ENCODE data around the gene POLR2M.

POLR2M gene

GRCh38 chr15:57706405-57707209 is at the start of gene POLR2M:
Gene POLR2M, plus strand, starts transcription at chr15:57706714. Its CDS starts 129 bp downstream, at chr15:57706843.
- peak; percentile 100 for DNase-seq (ENCODE audit: low read depth)
- no peak for TF ChIP-seq CTCF (IDR thresholded peaks at IDR 0.05; ENCODE audit: low read length, missing control alignments)
- H3K4me3 ChIP-seq (replicated peaks; ENCODE audit: low read depth, low read length), result peak within 1 kb of the TSS; percentile 98

- DNase-seq (ENCODE audit: low read depth), result no peak
- no peak overlapping the region for H3K4me3 ChIP-seq (replicated peaks; ENCODE audit: low read depth, low read length)
- no peak for TF ChIP-seq CTCF (IDR thresholded peaks at IDR 0.05; ENCODE audit: low read length, missing control alignments)
Observed at GRCh38 chr15:57657619-57658018, 48.9 kb upstream of the POLR2M start.

- no peak overlapping the region for H3K4me3 ChIP-seq (replicated peaks; ENCODE audit: low read depth, low read length)
- DNase-seq (ENCODE audit: low read depth), result no peak
- TF ChIP-seq CTCF (IDR thresholded peaks at IDR 0.05; ENCODE audit: low read length, missing control alignments), result no peak
Observed at GRCh38 chr15:57662091-57662744, 44.3 kb upstream of the POLR2M start.

GRCh38 chr15:57662802-57663201 is 43.7 kb upstream of the POLR2M start:
- TF ChIP-seq CTCF (IDR thresholded peaks at IDR 0.05; ENCODE audit: low read length, missing control alignments), result no peak
- no peak overlapping the region for H3K4me3 ChIP-seq (replicated peaks; ENCODE audit: low read depth, low read length)
- DNase-seq (ENCODE audit: low read depth), result peak; percentile 25

- TF ChIP-seq CTCF (IDR thresholded peaks at IDR 0.05; ENCODE audit: low read length, missing control alignments), result no peak
- DNase-seq (ENCODE audit: low read depth), result no peak
Observed at GRCh38 chr15:57663262-57663661, 43.3 kb upstream of the POLR2M start.

GRCh38 chr15:57665194-57665593 is 41.3 kb upstream of the POLR2M start:
- no peak overlapping the region for H3K4me3 ChIP-seq (replicated peaks; ENCODE audit: low read depth, low read length)
- no peak for TF ChIP-seq CTCF (IDR thresholded peaks at IDR 0.05; ENCODE audit: low read length, missing control alignments)
- no peak for DNase-seq (ENCODE audit: low read depth)

More at GRCh38 chr15:57663262-57663661, 43.3 kb upstream of the POLR2M start:
- no peak overlapping the region for H3K4me3 ChIP-seq (replicated peaks; ENCODE audit: low read depth, low read length)
